Urothelium cell line (cell line): ENCODE data around the gene HIVEP3.

Source experiments
- DNase-seq: peaks from one replicate; pipeline ENCODE4 v3.0.0; 2011; ENCODE audit warnings: low spot score, mixed read lengths
- FAIRE-seq: peaks from 2 replicates; lab custom pipeline; 2011; peaks lifted over from hg19 to GRCh38; lab: Jason Lieb, UNC

HIVEP3 gene

DNA sequence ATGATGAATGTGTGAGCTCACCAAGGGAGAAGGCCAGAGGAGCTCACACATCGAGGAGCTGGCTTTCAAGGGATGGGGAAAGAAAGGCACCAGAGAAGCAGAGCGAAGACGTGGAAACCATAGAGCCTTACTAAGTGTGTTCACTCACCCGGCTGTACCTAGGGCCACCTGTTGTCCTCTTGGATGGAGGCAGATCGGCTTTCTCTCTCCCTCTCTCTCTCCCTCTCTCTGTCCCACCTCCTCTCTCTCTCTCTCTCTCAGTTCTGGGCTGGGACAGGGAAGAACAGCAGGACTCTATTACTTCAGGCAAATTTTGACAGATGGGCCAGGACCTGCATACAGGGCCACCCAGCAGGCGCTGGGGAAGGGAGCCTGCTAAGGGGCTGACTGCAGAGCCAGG lies 64.8 kb downstream of the HIVEP3 start:
- no peak for FAIRE-seq
- no peak for DNase-seq

DNA sequence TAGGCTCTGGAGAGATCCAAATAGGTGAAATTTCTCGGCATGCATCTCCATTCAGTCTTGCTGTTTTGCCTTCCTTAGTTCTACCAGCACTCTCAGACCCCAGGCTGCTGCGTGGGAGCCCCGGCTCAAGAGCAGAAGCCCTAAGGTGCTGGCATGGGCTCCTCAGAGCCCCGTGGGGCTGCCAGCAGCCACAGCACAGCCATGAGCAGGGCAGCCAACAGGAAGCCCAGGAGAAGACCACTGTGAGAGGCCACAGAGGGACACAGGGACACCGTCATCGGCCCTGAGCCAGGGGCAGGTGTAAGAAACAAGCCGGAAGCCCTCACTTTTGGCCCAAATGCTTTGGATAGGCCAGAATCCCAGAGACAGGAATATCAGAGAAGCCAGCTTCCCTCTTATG lies 66.6 kb downstream of the HIVEP3 start:
- DNase-seq (no peak), FAIRE-seq (no peak)

DNA sequence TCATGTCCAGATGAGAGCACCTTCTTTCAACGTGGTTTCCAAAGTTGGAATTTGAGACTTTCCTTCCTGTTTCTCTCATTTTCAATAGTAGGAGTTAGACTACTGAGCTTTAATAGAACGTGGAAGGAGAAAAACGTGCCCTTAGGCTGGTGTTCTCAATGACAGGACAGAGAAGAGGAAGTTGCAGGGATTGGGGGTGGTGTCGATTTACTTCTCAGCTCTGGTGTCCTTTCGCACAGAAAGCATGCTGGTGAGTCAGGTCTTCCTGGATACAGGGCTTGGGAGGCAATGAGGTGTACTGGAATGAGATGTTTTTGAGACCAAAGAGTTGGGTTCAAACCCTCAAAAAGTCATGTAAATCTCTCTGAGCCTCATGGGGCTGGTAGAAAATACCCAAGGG lies 67.1 kb downstream of the HIVEP3 start:
- FAIRE-seq (no peak), DNase-seq (peak; percentile 56)

DNA sequence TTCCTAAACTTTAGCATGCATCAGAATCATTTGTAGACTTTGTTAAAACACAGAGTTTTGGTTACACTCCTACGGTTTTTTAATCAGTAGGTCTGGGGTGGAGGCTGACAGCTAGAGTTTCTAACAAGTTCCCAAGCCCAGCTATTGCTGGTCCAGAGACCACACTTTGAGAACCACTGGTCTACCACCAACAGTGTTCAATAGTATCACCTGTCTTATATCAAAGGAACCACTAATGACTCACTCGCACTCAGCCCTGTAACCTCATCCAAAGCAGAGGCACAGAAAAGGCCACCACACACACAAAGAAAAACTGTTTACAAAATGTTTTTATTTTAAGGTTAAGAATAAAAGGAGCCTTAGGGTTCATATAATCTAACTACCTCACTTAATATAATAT lies 68.7 kb downstream of the HIVEP3 start:
- FAIRE-seq: no peak
- peak; percentile 38 for DNase-seq

DNA sequence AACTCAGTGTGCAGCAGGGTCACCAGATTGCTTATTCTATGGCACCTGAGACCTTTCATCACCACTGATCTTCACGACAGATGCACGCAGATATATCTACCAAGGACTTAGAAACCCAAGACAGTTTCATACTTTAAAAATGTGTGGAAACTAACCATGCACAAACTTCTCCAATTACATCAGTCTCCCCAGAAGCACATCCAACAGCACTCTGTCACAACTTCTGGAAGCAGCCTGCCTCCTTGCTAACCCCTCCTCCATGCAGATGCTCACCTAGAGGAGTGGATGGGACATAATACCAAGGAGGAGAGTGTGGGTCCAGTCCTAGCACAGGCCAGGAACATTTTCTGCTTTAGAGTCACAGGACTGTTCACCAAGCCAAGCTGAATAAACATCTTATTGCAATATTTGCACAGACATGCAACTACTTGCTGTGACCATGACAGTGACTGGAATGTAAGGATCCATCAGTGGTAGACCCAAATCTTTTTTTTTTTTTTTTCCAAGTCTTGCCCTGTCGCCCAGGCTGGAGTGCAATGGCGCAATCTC lies 69.4 kb downstream of the HIVEP3 start:
- FAIRE-seq (peak; percentile 66), DNase-seq (no peak)

DNA sequence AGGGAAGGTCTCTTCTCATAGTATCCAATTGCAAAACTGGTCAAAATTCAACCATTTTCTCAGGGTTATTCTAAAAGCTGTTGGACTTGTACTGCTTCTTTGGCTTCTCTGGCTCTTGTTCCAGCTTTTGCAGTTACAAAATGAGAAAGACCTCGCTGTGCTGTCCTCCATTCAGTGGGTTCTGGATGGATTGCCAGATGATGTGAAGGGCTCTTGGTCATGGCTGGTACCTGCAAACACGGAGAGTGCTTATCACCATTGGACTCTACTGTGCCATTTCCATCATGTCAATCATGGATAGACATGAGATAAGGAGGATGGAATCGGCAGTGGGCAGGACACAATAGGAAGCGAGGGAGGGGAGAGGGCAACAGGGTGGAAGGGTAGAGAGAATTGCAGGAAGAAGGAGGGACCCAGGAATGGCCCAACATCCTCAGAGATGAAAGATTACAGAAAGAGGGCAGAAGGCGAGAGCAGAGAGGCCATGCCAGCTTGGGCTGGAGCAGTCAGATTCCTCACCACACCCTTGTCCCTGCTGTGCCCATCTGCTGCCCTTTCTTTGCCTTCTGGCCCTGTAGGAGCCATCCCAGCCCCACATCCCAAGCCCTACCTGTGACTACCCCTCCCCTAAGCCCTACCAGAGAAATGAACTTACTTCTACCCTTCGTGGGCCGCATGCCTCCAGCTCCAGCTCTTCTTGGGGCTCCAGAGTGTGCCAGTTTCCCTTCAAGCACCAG lies 70.3 kb downstream of the HIVEP3 start:
- DNase-seq (no peak), FAIRE-seq (no peak)

DNA sequence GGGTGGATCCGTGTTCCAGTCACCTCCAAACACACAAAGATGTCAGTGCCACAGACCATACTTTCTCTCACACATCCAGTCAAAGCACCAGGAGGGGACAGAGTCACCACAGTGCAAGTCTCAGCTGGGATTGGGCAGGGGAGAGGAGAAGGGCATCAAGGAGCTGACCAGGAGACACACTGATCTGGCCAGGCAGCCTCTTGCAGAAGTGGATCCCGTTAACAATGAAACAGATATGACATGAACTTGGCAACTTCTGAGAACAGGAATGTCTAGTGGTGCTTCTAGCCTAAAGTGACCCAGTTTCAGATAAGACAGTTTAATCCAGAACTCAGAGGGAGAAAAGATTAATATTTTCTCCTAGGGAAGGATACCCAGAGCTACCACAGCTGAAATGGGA lies 71.0 kb downstream of the HIVEP3 start:
- FAIRE-seq (no peak), DNase-seq (no peak)

DNA sequence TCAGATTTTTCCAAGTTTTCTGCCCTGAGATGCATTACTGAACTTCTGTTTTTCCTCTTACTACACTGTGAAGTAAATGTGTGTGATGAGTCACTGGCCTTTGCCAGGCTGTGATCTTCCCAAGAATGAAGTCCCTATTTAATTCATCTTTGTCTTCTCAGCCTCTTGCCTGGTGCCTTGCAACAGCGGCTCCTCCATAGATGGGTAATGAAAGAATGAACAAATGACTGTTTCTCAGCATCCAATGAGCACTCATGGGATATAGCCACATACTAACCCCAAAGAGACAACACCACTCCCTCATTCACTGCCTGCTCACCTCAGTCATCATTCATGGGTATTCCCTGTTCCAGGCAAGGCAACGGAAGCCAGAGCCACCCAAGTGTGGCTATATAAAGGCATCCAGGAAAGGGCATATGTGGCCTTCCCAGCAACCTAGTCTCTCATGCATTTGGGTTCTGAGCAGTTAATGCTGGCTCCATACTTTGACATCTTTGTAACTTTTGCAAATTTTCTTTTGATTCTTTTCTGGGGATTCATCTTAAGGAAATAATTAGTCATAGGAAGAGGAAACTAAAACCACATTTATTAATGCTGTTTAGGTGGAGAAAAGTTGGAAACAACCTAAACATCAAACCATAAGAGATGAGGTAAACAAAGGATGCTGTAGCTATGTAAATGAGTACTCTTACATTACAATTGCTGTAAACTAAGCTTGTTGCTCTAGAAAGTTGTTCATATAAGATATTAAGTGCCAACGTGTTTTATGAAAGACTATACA lies 71.9 kb downstream of the HIVEP3 start:
- DNase-seq (no peak), FAIRE-seq (peak; percentile 20)

DNA sequence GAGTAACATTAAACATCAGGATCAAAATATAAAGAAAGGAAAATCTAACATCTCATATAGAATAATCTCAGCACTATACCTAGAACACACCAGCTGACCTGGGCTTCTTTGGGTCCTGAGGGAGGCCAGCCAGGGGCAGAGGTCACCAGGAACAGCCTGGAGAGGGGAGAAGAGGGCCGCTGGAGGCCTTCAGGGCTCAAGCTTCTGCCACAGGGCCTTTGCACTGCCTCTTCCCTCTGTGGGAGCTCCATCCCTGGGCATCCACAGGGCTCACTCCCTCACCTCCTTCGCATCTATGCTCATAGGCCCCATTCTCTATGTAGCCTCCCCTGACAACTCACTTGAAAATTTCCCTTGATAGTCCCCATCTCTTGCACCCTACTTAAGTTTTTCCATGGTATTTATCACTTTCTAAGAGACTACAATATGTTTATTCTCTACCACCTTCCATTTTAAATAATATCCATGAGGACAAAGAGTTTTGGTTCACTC lies 73.9 kb downstream of the HIVEP3 start:
- no peak for FAIRE-seq
- no peak for DNase-seq

DNA sequence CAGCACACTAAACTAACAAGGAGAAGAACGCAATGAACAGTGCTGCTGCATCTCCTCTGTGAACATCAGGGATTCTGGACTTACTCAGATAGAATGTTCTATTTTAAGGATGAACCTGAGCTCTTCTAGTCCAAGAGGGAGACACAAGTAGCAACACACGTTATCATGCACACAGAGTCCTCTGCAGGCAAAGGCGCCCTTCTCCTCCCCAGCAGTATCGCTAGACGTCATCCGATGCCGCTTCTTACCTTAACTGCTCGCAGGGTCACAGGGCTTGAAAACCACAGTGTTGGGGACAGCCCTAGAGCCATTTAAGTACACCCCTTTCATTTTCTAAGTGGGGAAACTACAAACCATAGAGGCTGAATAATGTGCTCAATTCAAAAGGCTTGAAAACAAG lies 74.5 kb downstream of the HIVEP3 start:
- FAIRE-seq: no peak
- no peak for DNase-seq

DNA sequence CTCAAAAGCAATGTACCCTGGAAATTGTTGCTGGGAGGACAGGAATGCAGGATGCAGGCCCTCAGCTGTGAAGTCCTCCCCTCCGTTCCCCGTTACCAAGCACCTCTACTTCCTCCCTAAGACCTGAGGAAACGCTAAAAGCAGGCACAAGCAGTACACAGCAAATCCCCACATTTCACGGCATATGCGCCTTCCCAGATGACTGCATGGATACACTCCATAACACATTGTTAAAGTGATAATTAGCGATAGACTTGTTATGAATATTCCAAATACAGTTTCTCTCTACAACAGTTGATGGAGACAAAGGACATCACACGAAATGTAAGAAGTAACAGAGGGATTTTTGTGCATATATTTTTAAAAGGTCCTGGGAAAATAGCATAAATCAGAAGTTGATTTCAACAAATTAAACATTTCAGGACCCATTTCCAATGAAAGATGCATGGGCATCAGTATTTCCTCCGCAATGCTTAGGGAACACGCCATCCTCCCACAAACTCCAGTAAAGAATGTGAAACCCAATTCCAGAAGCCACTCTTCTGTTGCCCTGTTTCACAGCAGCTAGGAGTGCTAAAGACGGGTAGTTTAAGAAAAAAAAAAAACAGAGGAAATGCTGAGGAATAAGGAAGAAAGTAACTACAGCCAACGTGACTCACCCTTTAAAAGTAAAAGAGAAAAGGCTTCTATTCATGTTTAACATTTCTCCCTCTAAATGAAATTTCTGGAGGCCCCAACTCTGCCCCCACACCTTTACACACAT lies 75.5 kb downstream of the HIVEP3 start:
- DNase-seq: peak; percentile 39
- no peak for FAIRE-seq

DNA sequence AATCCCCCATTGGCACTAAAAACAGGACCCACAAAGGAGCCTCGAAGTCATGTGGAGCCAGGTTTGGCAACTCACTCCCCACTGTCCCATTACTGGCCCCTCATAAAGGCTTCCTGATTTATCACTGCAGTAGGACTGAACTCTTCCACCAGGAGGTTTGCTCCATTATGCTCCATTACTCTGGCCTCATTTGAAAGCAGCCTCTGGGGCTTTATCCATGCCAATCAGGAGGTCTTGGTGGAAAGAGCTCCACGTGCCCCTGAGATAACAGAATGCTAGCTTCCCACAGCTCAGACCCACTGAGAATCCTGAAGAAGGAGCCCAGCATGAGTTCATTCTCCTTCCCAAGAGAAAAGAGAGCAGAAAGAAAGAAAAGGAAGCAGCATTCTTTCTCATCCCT lies 76.4 kb downstream of the HIVEP3 start:
- FAIRE-seq (no peak), DNase-seq (no peak)

DNA sequence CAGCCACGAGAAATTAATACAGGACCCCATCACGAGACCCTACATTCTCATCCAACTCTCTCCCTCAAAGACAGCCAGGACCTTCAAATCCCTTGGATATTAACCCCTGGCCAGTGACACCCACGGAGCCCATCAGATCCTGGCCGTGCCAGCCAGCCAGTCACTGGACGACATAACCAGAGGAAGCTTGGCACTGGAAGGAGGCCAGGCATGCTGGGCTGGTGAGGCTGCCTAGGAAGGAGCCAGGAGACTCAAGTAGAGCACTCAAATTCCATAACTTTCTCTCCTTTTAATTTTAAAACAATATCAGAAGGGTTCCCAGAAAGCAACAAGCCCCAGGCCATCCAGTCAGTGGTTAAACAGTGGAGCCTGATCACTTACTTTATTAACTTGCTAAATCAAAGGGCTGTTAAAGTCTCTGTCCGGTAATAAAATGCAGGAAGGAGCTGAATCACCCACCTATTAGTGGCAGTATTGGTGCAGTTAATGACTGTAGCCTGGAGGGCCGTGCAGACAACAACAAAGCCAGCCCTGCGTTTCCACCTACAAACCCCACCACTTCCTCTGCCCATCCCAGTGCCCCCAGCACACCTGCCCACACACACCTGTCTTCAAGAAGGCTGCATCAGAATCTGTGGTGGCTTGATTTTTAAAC lies 78.0 kb downstream of the HIVEP3 start:
- FAIRE-seq (no peak), DNase-seq (peak; percentile 41)

DNA sequence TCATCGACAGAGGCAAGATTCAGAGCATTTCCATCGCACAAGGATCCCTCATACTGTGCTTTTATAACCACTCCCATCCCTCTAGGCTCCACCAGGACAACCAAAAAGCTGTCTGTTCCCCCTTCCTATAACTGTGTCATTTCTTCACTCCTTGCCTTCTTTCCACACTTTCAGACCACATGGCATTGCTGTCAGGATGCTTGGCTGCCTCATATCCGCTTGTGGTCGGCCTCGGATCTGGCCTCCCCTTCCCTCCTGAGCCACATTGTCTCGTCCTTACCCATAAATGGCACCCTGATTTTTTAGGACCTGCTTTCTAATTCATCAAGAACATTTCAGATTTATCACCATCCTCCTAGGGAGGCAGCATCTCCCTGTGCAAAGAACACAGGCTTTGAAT lies 80.5 kb downstream of the HIVEP3 start:
- DNase-seq (no peak), FAIRE-seq (peak; percentile 48)

DNA sequence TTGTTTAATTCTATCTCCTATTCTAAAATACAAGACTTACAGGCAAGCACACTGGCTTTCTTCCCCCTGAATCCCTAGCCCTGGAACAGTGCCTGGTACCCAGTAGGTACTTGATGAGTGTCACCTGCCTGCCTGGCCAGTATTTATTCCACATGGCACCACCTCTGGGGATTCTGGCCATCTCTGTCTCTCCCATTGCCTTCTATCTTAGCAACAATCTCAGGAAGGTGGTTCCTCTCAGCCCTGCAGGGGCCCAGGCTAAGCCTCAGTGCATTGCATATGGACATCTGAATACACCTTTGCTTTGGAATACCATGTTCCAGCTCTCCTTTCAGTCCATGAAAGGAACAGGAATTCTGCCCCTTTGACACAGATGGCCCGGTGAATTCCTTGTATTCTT lies 81.0 kb downstream of the HIVEP3 start:
- no peak for DNase-seq
- FAIRE-seq: no peak

DNA sequence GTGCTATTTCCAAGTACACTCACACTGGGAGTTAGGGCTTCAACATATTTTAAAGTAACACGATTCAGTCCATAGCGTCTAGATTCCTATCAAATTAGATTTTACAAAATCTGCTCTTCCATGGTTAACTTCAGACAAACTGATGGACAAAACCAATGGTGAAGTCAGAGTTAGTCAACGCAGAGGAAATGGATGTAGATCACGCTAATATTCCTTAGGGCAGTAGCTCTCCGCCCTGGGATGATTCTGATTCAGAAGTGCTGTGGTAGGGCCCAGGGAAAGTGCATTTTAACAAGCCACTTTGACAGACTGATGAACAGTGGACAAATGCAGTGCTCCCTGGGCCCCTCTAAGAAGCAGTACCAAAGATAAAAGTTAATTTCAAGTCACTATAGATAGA lies 83.2 kb downstream of the HIVEP3 start:
- DNase-seq (no peak), FAIRE-seq (no peak)

DNA sequence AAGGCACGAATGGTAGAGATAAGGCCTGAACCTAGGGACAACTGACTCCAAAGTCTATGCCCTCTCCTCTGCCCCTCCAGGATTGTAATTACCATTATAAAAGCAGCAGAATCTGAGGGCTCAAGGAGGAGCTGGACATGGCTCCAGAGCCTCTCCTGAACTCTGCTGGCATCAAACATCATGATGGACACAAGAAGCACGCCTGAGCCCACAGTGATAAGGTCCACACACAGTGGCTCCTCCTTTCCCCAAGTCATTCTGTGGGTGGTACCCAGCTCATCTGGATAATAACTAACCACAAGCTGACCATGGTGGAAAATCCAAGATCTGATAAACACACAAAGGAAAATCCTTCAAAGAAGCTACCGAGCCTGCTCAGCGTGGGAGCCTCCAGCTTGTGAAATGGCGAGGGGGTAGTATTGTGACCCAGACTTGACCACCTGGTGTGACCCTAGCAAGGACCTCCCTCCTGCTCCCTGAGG lies 85.2 kb downstream of the HIVEP3 start:
- DNase-seq: no peak
- FAIRE-seq: no peak

DNA sequence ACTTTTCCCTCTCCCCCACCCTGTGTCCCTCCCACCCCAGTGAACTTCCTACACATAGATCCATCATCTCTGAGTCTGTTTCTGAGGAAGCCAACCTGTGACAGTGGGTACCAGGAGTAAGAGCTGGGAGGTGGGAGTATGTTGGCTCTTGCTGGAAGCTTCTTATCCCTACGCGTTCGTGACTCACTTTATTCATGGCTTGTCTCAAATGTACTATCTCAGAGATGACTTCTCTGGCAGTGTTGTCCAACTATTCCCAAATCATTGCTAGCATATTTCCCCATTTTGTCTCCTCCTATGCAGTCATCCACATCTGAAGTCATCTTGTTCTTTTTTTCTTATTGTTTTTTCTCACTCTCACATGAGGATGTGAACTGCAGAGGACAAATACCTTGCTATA lies 88.0 kb downstream of the HIVEP3 start:
- DNase-seq (no peak), FAIRE-seq (no peak)

DNA sequence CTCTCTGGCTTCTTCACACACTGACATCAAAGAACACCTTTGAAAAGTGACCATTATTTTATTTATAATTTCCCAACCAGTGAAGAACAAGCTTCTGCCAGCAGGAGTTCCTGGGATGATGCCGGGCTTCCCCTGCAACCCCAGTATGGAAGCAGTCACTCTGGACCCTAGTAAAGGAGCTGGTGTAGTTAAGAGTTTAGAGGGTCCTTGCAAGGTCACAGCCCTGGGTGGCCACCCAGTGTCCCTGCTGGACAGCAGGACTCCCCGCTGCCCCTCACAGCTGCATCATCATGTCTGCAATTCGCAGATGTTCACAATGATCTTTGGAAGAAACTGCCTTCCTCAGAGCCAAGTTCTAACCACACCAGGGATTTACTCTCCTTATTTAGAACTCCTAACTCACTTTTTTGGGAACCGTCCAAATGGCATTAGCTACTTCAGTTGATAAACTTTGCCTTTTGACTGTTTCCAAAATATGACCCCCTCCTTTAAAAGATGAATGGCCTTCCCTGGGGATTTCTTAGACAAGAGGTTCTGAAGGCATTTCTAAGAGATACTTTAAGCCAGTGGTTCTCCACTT lies 90.6 kb downstream of the HIVEP3 start:
- FAIRE-seq (no peak), DNase-seq (no peak)

DNA sequence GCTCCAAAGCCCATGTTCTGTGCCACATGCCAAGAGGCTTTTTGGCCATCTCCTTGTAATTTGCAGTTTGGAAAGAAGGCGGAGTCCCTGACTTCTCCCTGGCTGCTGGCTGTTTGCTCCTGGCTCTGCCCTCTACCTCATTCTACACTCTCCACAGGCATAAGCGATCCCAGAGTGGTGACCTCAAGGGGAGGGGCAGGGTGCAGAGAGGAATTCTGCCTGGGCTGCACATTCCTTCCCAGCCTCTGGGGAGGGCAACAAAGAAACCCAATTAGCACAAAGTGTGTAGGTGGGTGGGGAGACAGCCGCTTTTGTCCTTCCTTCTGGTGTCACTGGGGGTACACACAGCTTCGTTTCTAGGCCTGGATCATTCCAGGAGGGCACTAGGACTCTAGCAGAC lies 95.3 kb downstream of the HIVEP3 start:
- no peak for FAIRE-seq
- peak; percentile 84 for DNase-seq
